GM12878 (cell line): ENCODE data around the gene PLXNA2. TPM values are rescaled to one million over a fixed set of nuclear protein-coding genes. Genes with fewer than 3 reads are reported as not detected.

ENCODE experiments used
- ATAC-seq: fragments of 200-7000 bp; cut with Tn5 transposase; 3 replicates; pipeline ENCODE4 v1.9.1; 2020; ENCODE audit warnings: mild to moderate bottlenecking, moderate library complexity
- Bru-seq: library from RNA; stranded (reverse); fragments of 400-500 nt; gene quantifications from one replicate; lab custom pipeline; 2021; lab: Mats Ljungman, UMichigan
- BruChase-seq, 2 experiments: library from RNA; stranded (reverse); fragments of 400-500 nt; gene quantifications; one replicate each; lab custom pipeline; 2021; lab: Mats Ljungman, UMichigan
- BruUV-seq: library from RNA; stranded (reverse); fragments of 400-500 nt; replicated peaks from 2 replicates; lab custom pipeline; 2021; lab: Mats Ljungman, UMichigan
- CTCF ChIA-PET: fragments of 300-600 bp; sonication (Branson Sonifier 250); formaldehyde crosslinking; extraction: SDS; loops from one replicate; lab custom pipeline; 2021; ENCODE audit warnings: inconsistent platforms; lab: Yijun Ruan, JAX
- POLR2A ChIA-PET: fragments of 350-600 bp; formaldehyde crosslinking; extraction: SDS; loops from one replicate; lab custom pipeline; 2021; ENCODE audit warnings: inconsistent platforms; lab: Charles Lee
- RAD21 ChIA-PET: fragments of 300-600 bp; sonication (Branson Sonifier 250); formaldehyde crosslinking; loops from one replicate; lab custom pipeline; 2023; ENCODE audit warnings: antibody characterized with exemption; ENCODE audit not compliant: unreplicated experiment; lab: Charles Lee
- SMC1A ChIA-PET: fragments of 300-600 bp; sonication (Branson Sonifier 250); formaldehyde crosslinking; loops from one replicate; lab custom pipeline; 2023; ENCODE audit not compliant: unreplicated experiment, uncharacterized antibody; lab: Charles Lee
- DNase-seq: peaks from one replicate; pipeline ENCODE4 v3.0.0-alpha.2; 2011; ENCODE audit warnings: low read depth, low spot score
- FAIRE-seq: peaks from 3 replicates; lab custom pipeline; 2011; peaks lifted over from hg19 to GRCh38; lab: Jason Lieb, UNC
- H2AFZ ChIP-seq: 2 replicates; pipeline ENCODE4 v1.6.0; 2011; ENCODE audit warnings: low read depth, low read length, control low read depth; ENCODE audit not compliant: control insufficient read depth
- H3K27ac ChIP-seq: 2 replicates; pipeline ENCODE4 v1.5.1; 2011; ENCODE audit warnings: control low read depth; ENCODE audit not compliant: control insufficient read depth, insufficient read depth
- H3K27me3 ChIP-seq, 2 experiments: replicated peaks in 1 of 2; 2 replicates each; pipeline versions ENCODE4 v1.6.0 to v1.6.1; 2011; ENCODE audit warnings: low read length in 1 of 2; ENCODE audit not compliant: control insufficient read depth in 2 of 2, insufficient read depth in 2 of 2
- H3K36me3 ChIP-seq, 2 experiments: 2 replicates each; pipeline ENCODE4 v1.5.1; 2011; ENCODE audit warnings: low read length in 1 of 2; ENCODE audit not compliant: control insufficient read depth in 2 of 2, insufficient read depth in 2 of 2
- H3K4me1 ChIP-seq: 2 replicates; pipeline ENCODE4 v1.6.1; 2011; ENCODE audit warnings: mild to moderate bottlenecking, low read length, moderate library complexity, mixed read lengths; ENCODE audit not compliant: control insufficient read depth, insufficient read depth
- H3K4me2 ChIP-seq: 2 replicates; pipeline ENCODE4 v1.6.0; 2011; ENCODE audit warnings: control low read depth; ENCODE audit not compliant: control insufficient read depth, insufficient read depth
- H3K4me3 ChIP-seq: fragments of 200-600 bp; sonication (generic); 2 replicates; pipeline ENCODE4 v1.5.1; 2016
- H3K79me2 ChIP-seq: 2 replicates; pipeline ENCODE4 v1.6.0; 2011; ENCODE audit warnings: low read length; ENCODE audit not compliant: control insufficient read depth, insufficient read depth
- H3K9ac ChIP-seq: 2 replicates; pipeline ENCODE4 v1.8.0; 2011; ENCODE audit warnings: low read length, control low read depth, mixed read lengths; ENCODE audit not compliant: control insufficient read depth, insufficient read depth
- H3K9me3 ChIP-seq: replicated peaks from 3 replicates; pipeline ENCODE4 v1.5.1; 2011; ENCODE audit warnings: mild to moderate bottlenecking, low read length; ENCODE audit not compliant: control insufficient read depth, insufficient read depth
- H4K20me1 ChIP-seq: 2 replicates; pipeline ENCODE4 v1.6.0; 2011; ENCODE audit not compliant: control insufficient read depth, insufficient read depth
- MTA2 ChIP-seq: fragments of 450-650 bp; IDR thresholded peaks from 2 replicates; pipeline ENCODE4 v1.6.1; 2016; ENCODE audit warnings: low read depth, mild to moderate bottlenecking, moderate library complexity
- NR2F1 ChIP-seq: fragments of 450-650 bp; conservative IDR thresholded peaks from 2 replicates; pipeline ENCODE4 v1.6.1; 2017; ENCODE audit warnings: mild to moderate bottlenecking
- REST ChIP-seq: IDR thresholded peaks from 2 replicates; pipeline ENCODE4 v1.6.1; 2012; ENCODE audit warnings: mild to moderate bottlenecking, low read depth, low read length
- STAT1 ChIP-seq: fragments of 450-650 bp; conservative IDR thresholded peaks from 2 replicates; pipeline ENCODE4 v1.6.1; 2014; ENCODE audit warnings: antibody characterized with exemption, mild to moderate bottlenecking
- SUZ12 ChIP-seq: fragments of 200-600 bp; sonication (generic); IDR thresholded peaks from one replicate; pipeline ENCODE4 v1.6.1; 2018; ENCODE audit warnings: antibody characterized with exemption, mild to moderate bottlenecking; ENCODE audit not compliant: unreplicated experiment
- WGBS: methylation state at CpG from one replicate; pipeline ENCODE4 v1.1.6; 2016; ENCODE audit warnings: low lambda C conversion rate; ENCODE audit not compliant: insufficient replicate concordance, insufficient coverage; ENCODE audit errors: missing lambda C conversion rate; 5-methylcytosine and 5-hydroxymethylcytosine counted together
- in situ Hi-C: fragments of 300-500 bp; cut with MboI; formaldehyde crosslinking; loops from 9 replicates; pipeline ENCODE4 v1.14.3; 2018; ENCODE audit warnings: mixed read lengths
- intact Hi-C: fragments of 100-400 bp; cut with micrococcal nuclease; formaldehyde crosslinking; loops from one replicate; pipeline ENCODE4 v1.14.2; 2022; ENCODE audit not compliant: unreplicated experiment
- long read RNA-seq, 2 experiments: library from polyadenylated mRNA; unstranded; transcript quantifications; one replicate each; pipeline ENCODE4 v2.0.0, GENCODE V29; 2019 to 2020
- polyA minus RNA-seq, 3 experiments: library from RNA; depleted of rRNA, polyadenylated mRNA; stranded (reverse); fragments of >200 nt; gene quantifications; 2 replicates each; pipeline ENCODE4 v1.2.3, GENCODE V29; 2011
- polyA plus RNA-seq, 11 experiments: library from polyadenylated mRNA; depleted of rRNA in 4 of 11; unstranded in 6 of 11; stranded (reverse) in 5 of 11; fragments of >200 nt; fragmentation: Nextera tagmentation in 4 of 11; fragmentation: Illumina TruSeq in 1 of 11; extraction: Ambion mirVana in 4 of 11; extraction: Trizol in 1 of 11; gene quantifications; 1 replicate in 1 of 11; 2 replicates in 10 of 11; pipeline versions ENCODE4 v1.2.1 to v1.2.3, GENCODE V29; 2011 to 2016; ENCODE audit warnings: inconsistent platforms in 2 of 11, missing spikeins in 2 of 11, low read depth in 1 of 11
- total RNA-seq, 4 experiments: library from RNA; depleted of rRNA in 3 of 4; stranded (reverse); fragments of >200 nt in 3 of 4; fragmentation: Illumina TruSeq in 1 of 4; extraction: Trizol in 1 of 4; gene quantifications; 2 replicates each; pipeline versions ENCODE4 v1.2.1 to v1.2.3, GENCODE V29; 2013 to 2021

The PLXNA2 gene
- 1.2 and 1.6 TPM in 2 replicates for total RNA-seq (2013; cell fraction: nucleolus; rRNA removed)
- total RNA-seq (2014; rRNA removed) (under 0.01 and 0.06 TPM in 2 replicates), total RNA-seq (2014; rRNA removed; fragmentation: Illumina TruSeq; extraction: Trizol) (not detected in 2 replicates), total RNA-seq (2021) (0.08 and 0.27 TPM in 2 replicates), polyA plus RNA-seq (2011; rRNA removed) (0.08 and 0.14 TPM in 2 replicates), polyA plus RNA-seq (2014; fragmentation: Illumina TruSeq; extraction: Trizol) (under 0.01 TPM in 1 of 2 replicates, not detected in the other), polyA plus RNA-seq (2014; fragmentation: Nextera tagmentation; extraction: Ambion mirVana) (not detected), polyA plus RNA-seq (2014; rRNA removed) (not detected in 2 replicates), polyA plus RNA-seq (2016; fragmentation: Nextera tagmentation; extraction: Ambion mirVana) (under 1 TPM; 0.03 to 0.08 TPM), polyA minus RNA-seq (2011; rRNA and poly(A)+ RNA removed) (0.51 and 0.98 TPM in 2 replicates), Bru-seq, nascent RNA (percentile 13 among the genes with signal in this experiment), BruChase-seq, experiment 1, labeled RNA remaining after a 6-hour chase (percentile 12 among the genes with signal in this experiment), BruChase-seq, experiment 2, labeled RNA remaining after a 2-hour chase (percentile 7 among the genes with signal in this experiment)
- 0.04 TPM for polyA plus RNA-seq (2011; ENCODE audit: low read depth)
- polyA plus RNA-seq (2011; cell fraction: cytosol; rRNA removed): 0.05 and 0.75 TPM in 2 replicates
- polyA plus RNA-seq (2011; cell fraction: nucleus; rRNA removed): 0.29 and 0.51 TPM in 2 replicates
- polyA plus RNA-seq (2012): 0.15 and 0.25 TPM in 2 replicates
- polyA minus RNA-seq (2011; cell fraction: cytosol; rRNA and poly(A)+ RNA removed): not detected in 2 replicates
- polyA minus RNA-seq (2011; cell fraction: nucleus; rRNA and poly(A)+ RNA removed): 0.12 and 0.67 TPM in 2 replicates
- long read RNA-seq, experiment 1: 0 reads
- long read RNA-seq, experiment 2, partial matches to known transcripts: 1 of 1 reads
- long read RNA-seq, experiment 2, other reads (novel, unspliced or antisense): 0 of 1 reads

- Histone ChIP-seq H3K36me3 (no peaks in the 10 kb centered on the region), H3K9ac (no peak within 1 kb of the TSS; the same call in 1 of the 2 replicates), H3K9me3 (no peaks in the 10 kb centered on the region), H3K27me3 (peaks cover 11 to 15% of the 10 kb centered on the region in 2 experiments), H3K27ac (no peak within 1 kb of the TSS), H4K20me1 (no peaks in the 10 kb centered on the region), H3K79me2 (no peaks in the 10 kb centered on the region), H3K4me1 (peaks cover 8% of the 10 kb centered on the region), H3K4me3 (peak within 1 kb of the TSS; percentile 64), H2AFZ (peak within 1 kb of the TSS; percentile 60), H3K4me2 (peak within 1 kb of the TSS; percentile 68)
- SMC1A ChIA-PET: interaction anchor here (0.7 to 2.4 kb wide), 18 partner anchors 8 to 871 kb away, joined by 3 to 27 read pairs (median 4); no protein-coding TSS in a partner anchor
- DNase-seq (no peak), FAIRE-seq (no peak), ATAC-seq (peak; percentile 80)
- in situ Hi-C loops: loop anchor here (5.0 kb wide), 1 partner anchor 117 kb away; no protein-coding TSS in a partner anchor
- no TSS peak for BruUV-seq
- 1% methylated on average over 70 of the region's 78 CpGs for WGBS
- RAD21 ChIA-PET: interaction anchor here (0.8 to 5.0 kb wide), 15 partner anchors 9 to 222 kb away, joined by 3 to 59 read pairs (median 3); no protein-coding TSS in a partner anchor
- TF ChIP-seq SUZ12 (peak; percentile 82), REST (no peak), MTA2 (no peak), NR2F1 (peak; percentile 41; the same call in 1 of the 2 replicates), STAT1 (no peak)
- intact Hi-C loops: loop anchor here (2.0 kb wide), 1 partner anchor 223 kb away; no protein-coding TSS in a partner anchor
- CTCF ChIA-PET: interaction anchor here (0.5 to 10.5 kb wide), 50 partner anchors 10 to 361 kb away, joined by 3 to 166 read pairs (median 4); no protein-coding TSS in a partner anchor
- POLR2A ChIA-PET: no interaction called here
Observed at GRCh38 chr1:208243967-208244916, at the start of gene PLXNA2. Gene PLXNA2, minus strand, starts transcription at chr1:208244384. Its CDS starts 26,462 bp downstream, at chr1:208217922.
